MV-4-11 (cell line): Measurements from ENCODE around the gene TCF7L2.

Experiments used
- DNase-seq: peaks from one replicate; lab custom pipeline; 2025; lab: John Stamatoyannopoulos, UW

TCF7L2 gene

GRCh38 chr10:113045147-113046055, 95.4 kb downstream of the TCF7L2 start:
- DNase-seq, result peak; percentile 40

GRCh38 chr10:113047151-113047550, 97.1 kb downstream of the TCF7L2 start:
- no peak for DNase-seq

GRCh38 chr10:113047605-113047962, 97.5 kb downstream of the TCF7L2 start:
- no peak for DNase-seq

- DNase-seq, result no peak
Measured at GRCh38 chr10:113047963-113048781, 98.1 kb downstream of the TCF7L2 start.

- DNase-seq, result no peak
Measured at GRCh38 chr10:113049881-113050280, 99.8 kb downstream of the TCF7L2 start.

DNA sequence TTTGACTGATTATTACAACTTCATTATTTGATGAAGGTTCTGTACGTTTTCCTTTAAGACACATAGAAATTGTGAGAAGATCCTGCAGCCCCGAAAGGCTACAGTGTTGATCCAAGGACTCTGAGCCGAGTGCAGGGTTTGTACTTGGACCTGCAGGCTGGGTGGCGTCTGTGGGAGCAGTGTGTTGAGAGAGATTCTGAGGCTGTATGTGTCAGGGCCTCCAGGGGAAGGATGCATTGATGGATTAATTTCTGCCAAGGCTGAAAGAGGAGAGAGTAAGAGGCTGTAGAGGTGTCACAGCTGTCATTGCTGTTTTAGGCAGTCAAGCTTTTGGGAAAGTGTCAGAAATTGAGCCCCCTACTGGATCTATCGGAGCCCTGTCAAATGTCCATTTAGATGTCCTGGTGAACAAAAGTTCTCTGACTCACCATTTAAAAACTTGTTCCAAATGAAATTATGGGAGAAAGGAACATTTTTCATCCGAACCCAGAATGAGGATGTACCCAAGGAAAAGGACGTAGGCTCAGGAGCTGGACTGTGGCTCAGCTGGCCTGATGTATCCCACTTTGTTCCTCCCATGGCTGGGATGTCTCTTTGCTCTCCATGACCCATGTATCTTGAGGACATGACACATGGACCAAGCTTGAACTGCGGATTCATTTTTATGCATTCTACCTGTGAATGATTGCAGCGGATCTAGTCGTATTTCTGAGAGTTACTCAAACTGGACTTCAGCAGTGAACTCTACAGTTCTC, 102.2 kb downstream of the TCF7L2 start:
- peak; percentile 26 for DNase-seq

- no peak for DNase-seq
Measured at GRCh38 chr10:113053091-113053490, 103.0 kb downstream of the TCF7L2 start.

- no peak for DNase-seq
Measured at GRCh38 chr10:113053881-113054280, 103.8 kb downstream of the TCF7L2 start.

GRCh38 chr10:113055458-113055857, 105.4 kb downstream of the TCF7L2 start:
- DNase-seq, result no peak

DNA sequence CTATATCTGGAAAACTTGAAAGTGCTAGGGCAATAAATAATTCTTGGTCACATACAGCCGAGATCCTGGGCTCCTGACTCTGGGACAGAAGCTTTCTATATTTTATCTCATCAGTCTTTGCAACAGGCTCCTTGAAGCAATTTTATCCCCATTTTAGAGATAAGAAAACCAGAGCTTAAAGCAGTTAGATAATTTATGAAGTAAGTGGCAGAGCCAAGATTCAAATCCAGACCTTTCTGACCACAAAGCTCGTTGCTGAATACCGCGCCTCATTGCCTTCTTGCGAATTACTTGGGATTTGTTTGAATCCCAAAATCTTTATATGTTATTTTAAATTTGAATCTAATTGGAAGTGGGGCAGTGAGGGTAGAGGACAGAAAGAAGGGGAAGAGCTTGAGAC, 106.0 kb downstream of the TCF7L2 start:
- no peak for DNase-seq

- DNase-seq, result no peak
Measured at GRCh38 chr10:113056441-113057021, 106.5 kb downstream of the TCF7L2 start.

- no peak for DNase-seq
Measured at GRCh38 chr10:113057948-113058522, 108.0 kb downstream of the TCF7L2 start.

GRCh38 chr10:113058523-113059370, 108.7 kb downstream of the TCF7L2 start:
- no peak for DNase-seq

GRCh38 chr10:113059371-113059780, 109.3 kb downstream of the TCF7L2 start:
- DNase-seq, result no peak

GRCh38 chr10:113060201-113061053, 110.4 kb downstream of the TCF7L2 start:
- peak; percentile 60 for DNase-seq

GRCh38 chr10:113061054-113061430, 111.0 kb downstream of the TCF7L2 start:
- no peak for DNase-seq

DNA sequence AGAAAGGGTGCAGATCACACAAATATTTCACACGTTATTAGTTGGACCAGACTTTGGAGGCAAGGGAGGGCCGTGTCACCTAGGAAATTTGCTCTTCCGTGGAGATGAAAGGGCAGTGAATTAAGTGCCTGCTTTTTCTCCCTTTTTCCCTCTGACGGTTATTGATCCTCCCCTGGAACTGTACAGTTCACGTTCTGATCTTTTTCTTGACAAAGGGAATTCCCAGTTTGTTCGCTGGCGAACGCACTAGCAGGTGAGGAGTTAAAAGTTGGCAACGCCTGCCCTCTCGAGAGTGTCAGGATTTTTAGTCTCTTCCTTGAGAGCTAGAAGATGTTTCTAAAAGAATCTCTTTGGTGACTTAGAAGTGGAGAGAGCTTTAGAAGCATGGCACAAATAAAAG, 111.5 kb downstream of the TCF7L2 start:
- DNase-seq, result no peak

DNA sequence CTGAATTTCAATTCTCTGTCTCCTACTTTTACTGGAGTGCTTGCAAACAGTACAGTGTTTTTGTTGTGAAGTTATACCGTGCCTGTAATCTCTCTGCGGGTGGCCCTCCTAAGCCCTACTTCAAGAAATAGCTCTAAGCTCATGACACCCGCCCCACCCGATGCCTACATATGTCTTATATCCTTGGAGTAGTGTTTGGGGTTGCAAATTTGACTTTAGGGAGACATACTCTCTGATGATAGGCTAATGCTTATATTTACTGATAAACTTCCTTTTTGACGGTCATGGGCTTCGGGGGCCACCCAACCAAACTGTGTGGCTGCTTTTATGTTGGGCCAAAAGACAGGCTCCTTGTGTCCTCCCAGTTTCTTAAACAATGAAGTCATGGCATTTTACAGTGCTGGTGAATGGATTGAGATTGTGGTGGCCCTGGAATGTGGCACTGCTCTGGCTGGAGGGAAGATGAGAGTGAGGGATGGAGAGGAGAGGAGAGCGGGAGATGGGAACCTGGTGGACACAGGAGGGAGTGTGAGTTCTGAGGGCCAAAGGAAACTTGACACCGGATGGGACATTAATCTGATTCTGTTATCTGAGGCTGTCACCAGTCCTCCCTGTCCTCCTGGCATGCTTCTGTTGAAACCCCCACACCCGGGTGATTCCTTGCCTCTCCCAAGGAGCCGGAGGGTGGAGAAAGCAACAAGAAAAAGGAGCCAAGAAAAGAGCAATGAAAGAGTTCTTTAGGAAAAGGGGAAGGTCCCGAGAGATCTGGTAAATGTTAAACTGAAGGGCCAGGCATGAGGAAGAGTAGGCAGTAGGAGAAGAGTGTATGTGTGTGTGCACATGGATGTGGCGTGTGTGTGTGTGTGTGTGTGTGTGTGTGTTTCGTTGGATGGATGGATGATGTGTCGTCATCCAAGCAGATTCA, 113.3 kb downstream of the TCF7L2 start:
- no peak for DNase-seq

- no peak for DNase-seq
Measured at GRCh38 chr10:113064039-113064438, 114.0 kb downstream of the TCF7L2 start.
